ENCODE data around the gene GRIK4. TPM values are rescaled to one million over a fixed set of nuclear protein-coding genes. Genes with fewer than 3 reads are reported as not detected.

The GRIK4 gene
- total RNA-seq, 2 donors from 2014 or later = 0.05 to 1.7 TPM

DNA sequence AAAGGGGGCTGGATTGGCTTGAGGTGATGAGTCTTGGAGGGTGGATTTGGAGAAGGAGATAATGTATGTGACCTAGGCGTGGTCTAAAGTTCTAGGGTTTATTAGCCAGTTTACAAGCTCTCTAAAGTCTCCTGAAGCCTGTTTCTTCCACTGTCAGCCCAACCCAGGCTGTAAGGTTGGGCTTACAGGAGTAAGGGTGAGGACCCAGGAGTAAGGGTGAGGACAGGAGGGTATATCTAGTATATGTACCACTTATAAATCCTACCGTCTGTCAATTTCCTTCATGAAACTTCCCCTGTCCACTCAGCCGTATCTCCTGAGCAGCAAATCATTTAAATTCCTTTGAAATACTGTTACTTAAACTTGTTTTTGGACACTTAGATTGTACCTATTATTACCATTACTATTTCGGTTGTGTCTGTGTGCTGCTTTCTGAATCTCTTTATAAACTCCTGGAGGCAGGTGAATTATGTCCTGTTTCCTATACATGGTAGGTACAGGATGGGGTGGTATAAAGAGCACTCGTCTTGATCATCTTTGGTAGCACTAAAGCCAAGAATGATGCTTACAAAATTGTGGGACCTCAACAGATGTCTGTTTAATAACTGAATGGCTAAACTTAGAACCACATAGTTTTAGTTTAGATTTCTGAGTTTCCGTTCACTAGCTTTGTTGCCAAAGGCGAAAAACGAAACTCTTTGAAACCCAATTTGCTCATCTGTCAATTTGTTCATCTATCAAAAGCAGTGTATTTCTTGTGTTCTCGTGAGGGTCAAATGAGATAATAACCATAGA lies 192.0 kb downstream of the GRIK4 start:
- Histone ChIP-seq H3K36me3 (no peaks in the 10 kb centered on the region), H3K4me1 (replicated peaks) (no peaks in the 10 kb centered on the region), H3K27ac (no peak overlapping the region), H3K9me3 (no peaks in the 10 kb centered on the region), H3K27me3 (replicated peaks; ENCODE audit: insufficient read depth) (no peaks in the 10 kb centered on the region), H3K4me3 (no peak overlapping the region)
- intact Hi-C loops (cut with DNase I) = no loop called here
- WGBS = 91% methylated on average over 9 of the region's 9 CpGs
- TF ChIP-seq POLR2AphosphoS5 (IDR thresholded peaks at IDR 0.05) (no peak), POLR2A (IDR thresholded peaks at IDR 0.05) (no peak)
- TF ChIP-seq, protein P1, sequence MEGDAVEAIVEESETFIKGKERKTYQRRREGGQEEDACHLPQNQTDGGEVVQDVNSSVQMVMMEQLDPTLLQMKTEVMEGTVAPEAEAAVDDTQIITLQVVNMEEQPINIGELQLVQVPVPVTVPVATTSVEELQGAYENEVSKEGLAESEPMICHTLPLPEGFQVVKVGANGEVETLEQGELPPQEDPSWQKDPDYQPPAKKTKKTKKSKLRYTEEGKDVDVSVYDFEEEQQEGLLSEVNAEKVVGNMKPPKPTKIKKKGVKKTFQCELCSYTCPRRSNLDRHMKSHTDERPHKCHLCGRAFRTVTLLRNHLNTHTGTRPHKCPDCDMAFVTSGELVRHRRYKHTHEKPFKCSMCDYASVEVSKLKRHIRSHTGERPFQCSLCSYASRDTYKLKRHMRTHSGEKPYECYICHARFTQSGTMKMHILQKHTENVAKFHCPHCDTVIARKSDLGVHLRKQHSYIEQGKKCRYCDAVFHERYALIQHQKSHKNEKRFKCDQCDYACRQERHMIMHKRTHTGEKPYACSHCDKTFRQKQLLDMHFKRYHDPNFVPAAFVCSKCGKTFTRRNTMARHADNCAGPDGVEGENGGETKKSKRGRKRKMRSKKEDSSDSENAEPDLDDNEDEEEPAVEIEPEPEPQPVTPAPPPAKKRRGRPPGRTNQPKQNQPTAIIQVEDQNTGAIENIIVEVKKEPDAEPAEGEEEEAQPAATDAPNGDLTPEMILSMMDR (IDR thresholded peaks at IDR 0.05) = no peak
- DNase-seq (ENCODE audit: low spot score) = no peak

DNA sequence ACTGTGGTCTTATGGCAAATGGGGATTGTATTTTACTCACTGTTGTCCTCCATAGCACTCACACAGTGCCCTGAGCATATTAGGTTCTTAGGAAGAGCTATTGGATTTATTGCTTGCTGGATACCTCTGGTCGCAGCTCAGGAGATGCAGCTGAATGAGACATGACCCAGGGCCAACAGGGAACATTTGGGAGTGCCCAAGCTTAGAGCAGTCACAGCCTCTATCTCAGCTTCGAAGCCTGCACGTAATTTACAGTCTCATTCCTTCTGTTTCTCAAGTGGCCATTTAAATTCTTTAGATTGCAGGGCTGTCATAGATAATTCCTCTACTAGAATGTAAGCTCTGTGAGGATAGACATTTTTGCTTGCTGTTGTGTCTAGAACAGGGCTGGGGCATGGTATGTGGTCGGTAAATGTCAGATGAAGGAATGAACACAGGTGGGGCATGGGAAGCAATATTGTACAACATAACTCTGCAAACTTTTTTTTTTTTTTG lies 192.8 kb downstream of the GRIK4 start:
- WGBS = 90% methylated on average over 4 of the region's 4 CpGs
- H3K27me3 ChIP-seq (replicated peaks; ENCODE audit: insufficient read depth) = no peaks in the 10 kb centered on the region
- TF ChIP-seq POLR2A (IDR thresholded peaks at IDR 0.05) = no peak
- TF ChIP-seq, protein P1 (IDR thresholded peaks at IDR 0.05) = no peak
- TF ChIP-seq POLR2AphosphoS5 (IDR thresholded peaks at IDR 0.05) = no peak
- H3K36me3 ChIP-seq = no peaks in the 10 kb centered on the region
- no peaks in the 10 kb centered on the region for H3K4me1 ChIP-seq (replicated peaks)
- no peak overlapping the region for H3K27ac ChIP-seq
- H3K9me3 ChIP-seq = no peaks in the 10 kb centered on the region
- DNase-seq (ENCODE audit: low spot score) = no peak
- H3K4me3 ChIP-seq = no peak overlapping the region
- intact Hi-C loops (cut with DNase I) = no loop called here

DNA sequence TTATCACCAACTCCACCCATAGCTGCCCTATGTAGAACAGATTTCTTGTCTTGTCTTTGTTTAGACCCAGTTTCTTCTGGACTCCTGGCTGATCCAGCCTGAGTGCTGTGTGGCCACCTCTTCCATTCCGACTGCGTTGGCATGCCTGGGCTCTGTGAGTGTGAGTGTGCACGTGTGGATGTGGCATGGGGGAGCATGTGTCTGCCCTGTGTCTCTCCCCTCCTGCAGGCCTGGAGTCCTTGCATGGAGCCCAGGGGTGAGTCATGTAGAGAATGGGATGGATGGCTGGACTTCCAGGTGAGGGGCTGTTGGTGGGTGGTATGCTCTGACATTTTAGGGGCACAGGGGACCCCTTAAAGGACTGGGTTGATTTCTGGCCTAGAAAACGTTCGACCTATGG lies 194.7 kb downstream of the GRIK4 start:
- DNase-seq (ENCODE audit: low spot score) = no peak
- Histone ChIP-seq H3K9me3 (no peaks in the 10 kb centered on the region), H3K27me3 (replicated peaks; ENCODE audit: insufficient read depth) (no peaks in the 10 kb centered on the region), H3K36me3 (no peaks in the 10 kb centered on the region), H3K27ac (no peak overlapping the region), H3K4me3 (no peak overlapping the region), H3K4me1 (replicated peaks) (no peaks in the 10 kb centered on the region)
- WGBS = 78% methylated on average over 5 of the region's 5 CpGs
- intact Hi-C loops (cut with DNase I) = no loop called here
- TF ChIP-seq POLR2A (IDR thresholded peaks at IDR 0.05) (no peak), POLR2AphosphoS5 (IDR thresholded peaks at IDR 0.05) (no peak)
- TF ChIP-seq, protein P1 (IDR thresholded peaks at IDR 0.05) = no peak

DNA sequence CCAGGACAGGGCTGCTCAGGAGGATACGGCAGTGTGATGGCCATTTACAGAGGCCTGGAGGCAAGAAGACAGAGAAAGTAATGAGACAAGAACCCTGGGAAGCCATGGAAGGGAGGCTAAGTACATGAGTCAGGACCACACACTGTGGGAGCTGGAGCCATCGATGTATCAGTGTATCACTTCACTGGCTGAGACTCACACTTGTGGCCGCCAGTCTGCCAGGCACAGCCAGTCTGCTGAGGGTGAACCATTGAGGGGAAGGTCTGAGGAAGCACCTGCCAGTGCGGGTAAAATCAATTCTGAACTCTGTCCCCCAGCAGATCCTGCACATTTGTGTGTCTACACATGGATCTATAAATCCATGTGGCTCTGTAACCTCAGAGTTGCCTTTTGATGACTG lies 195.6 kb downstream of the GRIK4 start:
- no peak overlapping the region for H3K4me3 ChIP-seq
- no peaks in the 10 kb centered on the region for H3K9me3 ChIP-seq
- no peaks in the 10 kb centered on the region for H3K4me1 ChIP-seq (replicated peaks)
- H3K36me3 ChIP-seq = no peaks in the 10 kb centered on the region
- no peaks in the 10 kb centered on the region for H3K27me3 ChIP-seq (replicated peaks; ENCODE audit: insufficient read depth)
- WGBS = 92% methylated on average over 4 of the region's 4 CpGs
- TF ChIP-seq POLR2A (IDR thresholded peaks at IDR 0.05) = no peak
- intact Hi-C loops (cut with DNase I) = no loop called here
- no peak overlapping the region for H3K27ac ChIP-seq
- DNase-seq (ENCODE audit: low spot score) = no peak

DNA sequence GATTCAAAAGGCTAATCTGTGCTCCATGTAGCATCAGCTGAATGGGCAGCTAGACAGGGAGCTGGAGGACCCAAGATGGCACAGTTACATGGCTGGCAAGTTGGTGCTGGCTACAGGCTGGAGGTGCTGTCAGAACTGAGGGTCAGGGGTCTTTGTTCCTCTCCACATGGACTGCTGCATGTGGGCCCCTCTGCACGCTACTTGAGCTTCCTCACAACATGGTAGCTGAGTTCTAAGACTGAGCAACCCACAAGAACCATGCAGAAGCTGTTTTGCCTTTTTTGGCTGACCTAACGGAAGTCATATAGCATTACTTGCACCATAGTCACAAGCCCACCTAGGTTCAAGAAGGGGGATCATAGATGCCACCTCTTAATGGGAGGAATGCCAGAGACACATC lies 196.1 kb downstream of the GRIK4 start:
- no peak for DNase-seq (ENCODE audit: low spot score)
- Histone ChIP-seq H3K27me3 (replicated peaks; ENCODE audit: insufficient read depth) (no peaks in the 10 kb centered on the region), H3K4me3 (no peak overlapping the region), H3K4me1 (replicated peaks) (no peaks in the 10 kb centered on the region), H3K9me3 (no peaks in the 10 kb centered on the region), H3K27ac (no peak overlapping the region), H3K36me3 (no peaks in the 10 kb centered on the region)
- TF ChIP-seq POLR2AphosphoS5 (IDR thresholded peaks at IDR 0.05) (no peak), POLR2A (IDR thresholded peaks at IDR 0.05) (no peak)
- TF ChIP-seq, protein P1 (IDR thresholded peaks at IDR 0.05) = no peak
- intact Hi-C loops (cut with DNase I) = no loop called here
- 93% methylated on average over 2 of the region's 2 CpGs for WGBS
